SK-N-SH treated with all-trans-retinoic acid at 6 μM for 48 hours (cell line): Measurements from ENCODE around the gene PKDREJ.

Experiments
- ATAC-seq: fragments of 200-7000 bp; cut with Tn5 transposase; 3 replicates; pipeline ENCODE4 v1.9.1; 2020; ENCODE audit warnings: mild to moderate bottlenecking, moderate library complexity
- BACH2 ChIP-seq: fragments of 250-450 bp; sonication (Bioruptor Pico); IDR thresholded peaks from 2 replicates; pipeline ENCODE4 v1.9.0; 2021; ENCODE audit warnings: mild to moderate bottlenecking, borderline replicate concordance
- CREB5 ChIP-seq: fragments of 250-450 bp; sonication (Bioruptor Pico); IDR thresholded peaks from 2 replicates; pipeline ENCODE4 v1.5.1; 2020; ENCODE audit warnings: low read depth, mild to moderate bottlenecking, moderate library complexity
- CSDC2 ChIP-seq: fragments of 250-450 bp; sonication (Bioruptor Pico); IDR thresholded peaks from 2 replicates; pipeline ENCODE4 v1.5.0; 2020; ENCODE audit warnings: mild to moderate bottlenecking, moderate library complexity
- CSRNP3 ChIP-seq: fragments of 250-450 bp; sonication (Bioruptor Pico); IDR thresholded peaks from 2 replicates; pipeline ENCODE4 v1.5.1; 2021; ENCODE audit warnings: mild to moderate bottlenecking, moderate library complexity
- ESRRG ChIP-seq: fragments of 250-450 bp; sonication (Bioruptor Pico); IDR thresholded peaks from 2 replicates; pipeline ENCODE4 v1.6.1; 2021; ENCODE audit warnings: mild to moderate bottlenecking
- ISL1 ChIP-seq: fragments of 250-450 bp; sonication (Bioruptor Pico); IDR thresholded peaks from 2 replicates; pipeline ENCODE4 v2.1.2; 2022; ENCODE audit warnings: mild to moderate bottlenecking, moderate library complexity
- OSR1 ChIP-seq: fragments of 250-450 bp; sonication (Bioruptor Pico); IDR thresholded peaks from 2 replicates; pipeline ENCODE4 v1.8.0; 2022; ENCODE audit warnings: moderate library complexity, mild to moderate bottlenecking, inconsistent platforms
- PATZ1 ChIP-seq: fragments of 250-450 bp; sonication (Bioruptor Pico); IDR thresholded peaks from 2 replicates; pipeline ENCODE4 v1.8.0; 2020; ENCODE audit warnings: mild to moderate bottlenecking, moderate library complexity, borderline replicate concordance
- POU6F1 ChIP-seq: fragments of 250-450 bp; sonication (Bioruptor Pico); IDR thresholded peaks from 2 replicates; pipeline ENCODE4 v1.8.0; 2021; ENCODE audit warnings: low read depth, mild to moderate bottlenecking, moderate library complexity, borderline replicate concordance
- RARB ChIP-seq: fragments of 250-450 bp; sonication (Bioruptor Pico); IDR thresholded peaks from 2 replicates; pipeline ENCODE4 v1.8.0; 2021; ENCODE audit warnings: mild to moderate bottlenecking, moderate library complexity
- SNAI2 ChIP-seq: fragments of 250-450 bp; sonication (Bioruptor Pico); IDR thresholded peaks from 2 replicates; pipeline ENCODE4 v1.5.0; 2020; ENCODE audit warnings: mild to moderate bottlenecking, moderate library complexity
- TCF4 ChIP-seq: fragments of 250-450 bp; sonication (Bioruptor Pico); IDR thresholded peaks from 2 replicates; pipeline ENCODE4 v1.8.0; 2021; ENCODE audit warnings: mild to moderate bottlenecking, moderate library complexity, borderline replicate concordance
- TSHZ2 ChIP-seq: fragments of 250-450 bp; sonication (Bioruptor Pico); IDR thresholded peaks from 2 replicates; pipeline ENCODE4 v1.5.0; 2020; ENCODE audit warnings: mild to moderate bottlenecking, moderate library complexity
- ZNF565 ChIP-seq: fragments of 450-650 bp; formaldehyde crosslinking; conservative IDR thresholded peaks from 2 replicates; pipeline ENCODE4 v1.5.0; 2020; ENCODE audit warnings: low read depth, mild to moderate bottlenecking, moderate library complexity
- ZNF70 ChIP-seq: fragments of 450-650 bp; formaldehyde crosslinking; IDR thresholded peaks from 2 replicates; pipeline ENCODE4 v1.5.0; 2020; ENCODE audit warnings: mild to moderate bottlenecking, moderate library complexity
- ZNF8 ChIP-seq: fragments of 450-650 bp; formaldehyde crosslinking; IDR thresholded peaks from 2 replicates; pipeline ENCODE4 v1.5.0; 2020; ENCODE audit warnings: mild to moderate bottlenecking, moderate library complexity

PKDREJ gene

GRCh38 chr22:46240073-46240472, 23.1 kb downstream of the PKDREJ start:
- ATAC-seq: no peak
- TF ChIP-seq TCF4 (CRISPR knock-in tag) (no peak), POU6F1 (no peak), CREB5 (no peak)

GRCh38 chr22:46239261-46240048, 23.7 kb downstream of the PKDREJ start:
- TF ChIP-seq ZNF8 (CRISPR knock-in tag) (no peak), PATZ1 (CRISPR knock-in tag) (no peak), ISL1 (no peak)
- ATAC-seq: no peak

GRCh38 chr22:46238541-46238940, 24.6 kb downstream of the PKDREJ start:
- no peak for TF ChIP-seq CREB5
- no peak for TF ChIP-seq CSRNP3 (CRISPR knock-in tag)
- no peak for TF ChIP-seq TSHZ2 (CRISPR knock-in tag)
- no peak for TF ChIP-seq ESRRG (CRISPR knock-in tag)
- TF ChIP-seq ZNF565: no peak
- no peak for TF ChIP-seq RARB
- TF ChIP-seq ZNF8 (CRISPR knock-in tag): no peak
- TF ChIP-seq POU6F1: no peak
- TF ChIP-seq ZNF70 (CRISPR knock-in tag): no peak
- no peak for TF ChIP-seq SNAI2 (CRISPR knock-in tag)
- TF ChIP-seq PATZ1 (CRISPR knock-in tag): no peak
- TF ChIP-seq BACH2: no peak
- no peak for TF ChIP-seq OSR1 (CRISPR knock-in tag)
- no peak for TF ChIP-seq TCF4 (CRISPR knock-in tag)
- TF ChIP-seq CSDC2 (CRISPR knock-in tag): no peak
- ATAC-seq: no peak
